DND-41 (cell line): ENCODE measurements around the gene IGSF23.

Experiments used
- ATAC-seq: fragments of 200-7000 bp; cut with Tn5 transposase; 3 replicates; pipeline ENCODE4 v1.9.1; 2021; ENCODE audit warnings: low read depth; ENCODE audit not compliant: insufficient read depth
- DNase-seq: peaks from one replicate; pipeline ENCODE4 v3.0.0-alpha.2; 2020
- H2AFZ ChIP-seq: 2 replicates; pipeline ENCODE4 v1.6.0; 2012; ENCODE audit warnings: low read depth, low read length
- H3K27ac ChIP-seq: 2 replicates; pipeline ENCODE4 v1.5.1; 2012; ENCODE audit warnings: low read length, inconsistent platforms
- H3K27me3 ChIP-seq: fragments of 200-600 bp; sonication (generic); 2 replicates; pipeline ENCODE4 v1.6.0; 2012; ENCODE audit warnings: low read length, mild to moderate bottlenecking, inconsistent platforms; ENCODE audit not compliant: insufficient read depth, poor library complexity
- H3K36me3 ChIP-seq: 2 replicates; pipeline ENCODE4 v1.5.1; 2012; ENCODE audit warnings: low read length, inconsistent platforms; ENCODE audit not compliant: insufficient read depth
- H3K4me1 ChIP-seq: 2 replicates; pipeline ENCODE4 v1.5.1; 2012; ENCODE audit warnings: mild to moderate bottlenecking, low read length; ENCODE audit not compliant: insufficient read depth
- H3K4me2 ChIP-seq: 2 replicates; pipeline ENCODE4 v1.6.0; 2012; ENCODE audit warnings: mild to moderate bottlenecking, moderate library complexity, low read length, inconsistent platforms; ENCODE audit not compliant: insufficient read depth
- H3K4me3 ChIP-seq, 2 experiments: fragments of 200-600 bp in 1 of 2; shearing (Covaris generic) in 1 of 2; 2 replicates each; pipeline ENCODE4 v1.5.1; 2012 to 2016; ENCODE audit warnings: inconsistent platforms in 2 of 2, low read length in 2 of 2, mild to moderate bottlenecking in 2 of 2, low read depth in 1 of 2, moderate library complexity in 1 of 2
- H3K79me2 ChIP-seq: 2 replicates; pipeline ENCODE4 v1.6.0; 2012; ENCODE audit warnings: low read length, inconsistent platforms; ENCODE audit not compliant: insufficient read depth
- H3K9ac ChIP-seq: 2 replicates; pipeline ENCODE4 v1.6.0; 2012; ENCODE audit warnings: low read depth, mild to moderate bottlenecking, inconsistent platforms, low read length, moderate library complexity
- H3K9me3 ChIP-seq: 2 replicates; pipeline ENCODE4 v1.5.1; 2012; ENCODE audit warnings: low read length, moderate library complexity, mild to moderate bottlenecking, inconsistent platforms; ENCODE audit not compliant: insufficient read depth, severe bottlenecking
- H4K20me1 ChIP-seq: 2 replicates; pipeline ENCODE4 v1.6.0; 2012; ENCODE audit warnings: low read length; ENCODE audit not compliant: insufficient read depth
- CTCF ChIP-seq: IDR thresholded peaks from 2 replicates; pipeline ENCODE4 v1.5.1; 2012; ENCODE audit warnings: borderline replicate concordance, low read length, moderate library complexity, mild to moderate bottlenecking; ENCODE audit not compliant: poor library complexity, severe bottlenecking; ENCODE audit errors: extremely low read depth
- EZH2 ChIP-seq: IDR thresholded peaks from 3 replicates; pipeline ENCODE4 v1.6.1; 2012; ENCODE audit warnings: borderline replicate concordance, low read depth, mild to moderate bottlenecking, moderate library complexity, low read length, inconsistent platforms; ENCODE audit not compliant: severe bottlenecking

Gene IGSF23

GRCh38 chr19:44635581-44636438, 22.4 kb downstream of the IGSF23 start:
- Histone ChIP-seq H2AFZ (no peak overlapping the region), H3K4me1 (no peaks in the 10 kb centered on the region)

DNA sequence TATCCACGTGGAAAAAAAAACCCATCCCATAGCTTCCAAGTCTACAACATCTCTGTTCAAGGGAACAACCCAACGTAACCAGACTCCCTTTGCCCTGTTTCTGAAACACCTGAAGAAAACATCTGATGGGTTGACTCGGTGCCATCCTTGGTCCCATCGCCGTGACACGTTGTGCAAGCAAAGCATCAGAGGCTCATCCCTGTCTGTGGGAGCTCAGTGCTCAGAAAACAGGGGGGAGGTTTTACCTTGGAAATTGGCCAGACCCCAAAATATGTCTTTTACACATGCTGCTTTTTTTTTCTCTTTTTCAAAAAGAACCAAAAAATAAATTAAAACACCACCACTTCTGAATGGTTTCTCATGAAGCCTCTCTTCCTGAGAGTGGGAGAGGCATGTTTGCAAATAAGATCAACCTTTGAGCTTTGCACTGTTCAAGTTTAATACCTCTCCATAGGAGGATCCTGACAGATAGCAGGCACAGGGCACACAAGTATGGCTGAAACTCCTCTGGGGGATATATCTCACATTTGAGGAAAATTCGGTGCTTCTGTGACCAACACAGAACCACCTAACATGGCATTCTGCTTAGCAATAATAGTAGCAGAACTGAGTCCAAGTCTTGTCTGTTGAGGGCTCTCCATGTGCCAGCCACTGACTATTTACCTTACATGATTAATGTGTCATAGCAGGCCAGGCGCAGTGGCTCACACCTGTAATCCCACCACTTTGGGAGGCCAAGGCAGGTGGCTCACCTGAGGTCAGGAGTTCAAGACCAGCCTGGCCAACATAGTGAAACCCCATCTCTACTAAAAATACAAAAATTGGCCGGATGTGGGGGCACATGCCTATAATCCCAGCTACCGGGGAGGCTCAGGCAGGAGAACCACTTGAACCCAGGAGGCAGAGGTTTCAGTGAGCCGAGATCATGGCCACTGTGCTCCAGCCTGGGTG, 23.4 kb downstream of the IGSF23 start:
- ATAC-seq (no peak), DNase-seq (no peak)
- Histone ChIP-seq H3K27ac (no peak overlapping the region), H3K36me3 (no peaks in the 10 kb centered on the region), H3K4me1 (no peaks in the 10 kb centered on the region), H3K27me3 (no peaks in the 10 kb centered on the region), H3K9me3 (no peaks in the 10 kb centered on the region), H3K4me3 (no peak overlapping the region), H3K79me2 (no peaks in the 10 kb centered on the region), H3K4me2 (no peak overlapping the region), H3K9ac (no peak overlapping the region), H4K20me1 (no peaks in the 10 kb centered on the region), H2AFZ (no peak overlapping the region)
- TF ChIP-seq CTCF (no peak), EZH2 (no peak)

More at GRCh38 chr19:44635581-44636438, 22.4 kb downstream of the IGSF23 start:
- H3K9ac ChIP-seq = no peak overlapping the region
- no peaks in the 10 kb centered on the region for H4K20me1 ChIP-seq
- H3K9me3 ChIP-seq = no peaks in the 10 kb centered on the region
- DNase-seq (no peak), ATAC-seq (no peak)
- H3K4me2 ChIP-seq = no peak overlapping the region
- no peaks in the 10 kb centered on the region for H3K79me2 ChIP-seq
- no peaks in the 10 kb centered on the region for H3K36me3 ChIP-seq
- H3K4me3 ChIP-seq = no peak overlapping the region
- TF ChIP-seq EZH2 (no peak), CTCF (no peak)
- no peak overlapping the region for H3K27ac ChIP-seq
- no peaks in the 10 kb centered on the region for H3K27me3 ChIP-seq

DNA sequence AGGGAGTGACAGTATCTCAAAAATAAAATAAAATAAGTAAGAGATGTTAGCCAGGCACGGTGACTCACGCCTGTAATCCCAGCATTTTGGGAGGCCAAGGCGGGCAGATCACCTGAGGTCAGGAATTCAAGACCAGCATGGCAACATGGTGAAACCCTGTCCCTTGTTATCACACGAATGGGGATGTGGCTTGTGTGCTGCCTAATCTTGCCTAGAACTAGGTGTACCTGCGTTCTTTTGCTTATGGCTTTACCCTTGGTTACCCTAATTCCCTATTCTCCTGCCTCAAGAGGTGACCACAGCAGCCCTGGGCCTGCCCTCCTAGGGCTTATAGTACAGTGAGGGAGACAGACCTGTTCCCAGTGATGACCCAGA, 24.0 kb downstream of the IGSF23 start:
- Histone ChIP-seq H3K27ac (no peak overlapping the region), H3K4me3 (no peak overlapping the region), H3K9ac (no peak overlapping the region), H3K79me2 (no peaks in the 10 kb centered on the region), H2AFZ (no peak overlapping the region), H3K27me3 (no peaks in the 10 kb centered on the region), H4K20me1 (no peaks in the 10 kb centered on the region), H3K4me2 (no peak overlapping the region), H3K36me3 (no peaks in the 10 kb centered on the region), H3K9me3 (no peaks in the 10 kb centered on the region), H3K4me1 (no peaks in the 10 kb centered on the region)
- no peak for ATAC-seq
- no peak for DNase-seq
- TF ChIP-seq CTCF = no peak
- TF ChIP-seq EZH2 = no peak
